GM12864 (cell line): ENCODE data around the gene PRKCSH.

Experiments
- DNase-seq: peaks from one replicate; pipeline ENCODE4 v3.0.0-alpha.2; 2011; ENCODE audit warnings: low read depth
- H3K4me3 ChIP-seq: 2 replicates; pipeline ENCODE4 v1.5.1; 2011; ENCODE audit warnings: mild to moderate bottlenecking, low read depth, low read length, control low read depth
- TF ChIP-seq, protein P1 (sequence below): IDR thresholded peaks from 2 replicates; pipeline ENCODE4 v1.5.1; 2011; ENCODE audit warnings: low read depth, mild to moderate bottlenecking, moderate library complexity, low read length, control low read depth, inconsistent platforms; ENCODE audit errors: missing control alignments

Gene PRKCSH, protein sequence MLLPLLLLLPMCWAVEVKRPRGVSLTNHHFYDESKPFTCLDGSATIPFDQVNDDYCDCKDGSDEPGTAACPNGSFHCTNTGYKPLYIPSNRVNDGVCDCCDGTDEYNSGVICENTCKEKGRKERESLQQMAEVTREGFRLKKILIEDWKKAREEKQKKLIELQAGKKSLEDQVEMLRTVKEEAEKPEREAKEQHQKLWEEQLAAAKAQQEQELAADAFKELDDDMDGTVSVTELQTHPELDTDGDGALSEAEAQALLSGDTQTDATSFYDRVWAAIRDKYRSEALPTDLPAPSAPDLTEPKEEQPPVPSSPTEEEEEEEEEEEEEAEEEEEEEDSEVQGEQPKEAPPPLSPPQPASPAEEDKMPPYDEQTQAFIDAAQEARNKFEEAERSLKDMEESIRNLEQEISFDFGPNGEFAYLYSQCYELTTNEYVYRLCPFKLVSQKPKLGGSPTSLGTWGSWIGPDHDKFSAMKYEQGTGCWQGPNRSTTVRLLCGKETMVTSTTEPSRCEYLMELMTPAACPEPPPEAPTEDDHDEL

DNA sequence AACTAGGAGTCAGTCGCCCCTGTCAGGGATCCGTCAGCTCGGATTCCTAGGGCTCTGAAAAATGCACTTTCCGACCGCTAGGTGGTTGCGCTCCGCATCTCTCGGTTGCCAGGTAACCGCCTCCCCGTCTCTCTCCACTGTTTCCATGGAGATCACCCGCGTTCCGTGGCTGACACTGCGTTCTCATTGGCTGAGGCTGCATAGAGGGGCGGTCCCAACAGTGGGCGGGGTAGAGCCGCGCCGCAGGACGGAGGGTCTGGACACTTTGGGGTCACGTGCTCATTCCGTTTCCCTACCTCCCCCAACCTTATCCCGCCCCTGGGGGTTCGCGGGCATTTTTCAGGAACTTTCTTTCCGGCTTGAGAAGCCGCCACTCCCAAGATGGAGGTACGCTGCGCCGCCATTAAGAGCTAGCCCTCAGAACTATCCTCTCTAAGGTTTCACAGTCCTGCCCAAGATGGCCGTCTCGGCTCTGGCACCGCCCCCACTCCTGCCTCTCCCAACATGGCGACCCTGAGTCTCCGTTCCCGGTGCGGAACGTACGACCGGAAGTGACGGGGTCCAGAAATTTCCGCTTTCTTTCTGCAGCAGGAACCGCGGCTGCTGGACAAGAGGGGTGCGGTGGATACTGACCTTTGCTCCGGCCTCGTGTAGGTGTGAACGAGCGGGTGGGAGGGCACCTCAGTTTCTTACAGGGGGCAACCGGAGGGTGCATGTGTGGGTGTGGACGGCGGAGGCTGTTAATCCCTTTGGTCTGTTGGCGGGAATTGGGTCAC lies at the start of gene PRKCSH, which contains the start of gene ODAD3:
TSS of gene PRKCSH (plus strand) at position 579 of the 776 bp plus-strand sequence. CDS start 483 bp downstream, outside the sequence.
TSS of gene ODAD3 (minus strand) at position 65 of the 776 bp plus-strand sequence. CDS start 105 bp downstream, outside the sequence.
- H3K4me3 ChIP-seq = peak within 1 kb of the TSS; percentile 85
- TF ChIP-seq, protein P1, sequence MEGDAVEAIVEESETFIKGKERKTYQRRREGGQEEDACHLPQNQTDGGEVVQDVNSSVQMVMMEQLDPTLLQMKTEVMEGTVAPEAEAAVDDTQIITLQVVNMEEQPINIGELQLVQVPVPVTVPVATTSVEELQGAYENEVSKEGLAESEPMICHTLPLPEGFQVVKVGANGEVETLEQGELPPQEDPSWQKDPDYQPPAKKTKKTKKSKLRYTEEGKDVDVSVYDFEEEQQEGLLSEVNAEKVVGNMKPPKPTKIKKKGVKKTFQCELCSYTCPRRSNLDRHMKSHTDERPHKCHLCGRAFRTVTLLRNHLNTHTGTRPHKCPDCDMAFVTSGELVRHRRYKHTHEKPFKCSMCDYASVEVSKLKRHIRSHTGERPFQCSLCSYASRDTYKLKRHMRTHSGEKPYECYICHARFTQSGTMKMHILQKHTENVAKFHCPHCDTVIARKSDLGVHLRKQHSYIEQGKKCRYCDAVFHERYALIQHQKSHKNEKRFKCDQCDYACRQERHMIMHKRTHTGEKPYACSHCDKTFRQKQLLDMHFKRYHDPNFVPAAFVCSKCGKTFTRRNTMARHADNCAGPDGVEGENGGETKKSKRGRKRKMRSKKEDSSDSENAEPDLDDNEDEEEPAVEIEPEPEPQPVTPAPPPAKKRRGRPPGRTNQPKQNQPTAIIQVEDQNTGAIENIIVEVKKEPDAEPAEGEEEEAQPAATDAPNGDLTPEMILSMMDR = peak; percentile 97
- peak; percentile 99 for DNase-seq

DNA sequence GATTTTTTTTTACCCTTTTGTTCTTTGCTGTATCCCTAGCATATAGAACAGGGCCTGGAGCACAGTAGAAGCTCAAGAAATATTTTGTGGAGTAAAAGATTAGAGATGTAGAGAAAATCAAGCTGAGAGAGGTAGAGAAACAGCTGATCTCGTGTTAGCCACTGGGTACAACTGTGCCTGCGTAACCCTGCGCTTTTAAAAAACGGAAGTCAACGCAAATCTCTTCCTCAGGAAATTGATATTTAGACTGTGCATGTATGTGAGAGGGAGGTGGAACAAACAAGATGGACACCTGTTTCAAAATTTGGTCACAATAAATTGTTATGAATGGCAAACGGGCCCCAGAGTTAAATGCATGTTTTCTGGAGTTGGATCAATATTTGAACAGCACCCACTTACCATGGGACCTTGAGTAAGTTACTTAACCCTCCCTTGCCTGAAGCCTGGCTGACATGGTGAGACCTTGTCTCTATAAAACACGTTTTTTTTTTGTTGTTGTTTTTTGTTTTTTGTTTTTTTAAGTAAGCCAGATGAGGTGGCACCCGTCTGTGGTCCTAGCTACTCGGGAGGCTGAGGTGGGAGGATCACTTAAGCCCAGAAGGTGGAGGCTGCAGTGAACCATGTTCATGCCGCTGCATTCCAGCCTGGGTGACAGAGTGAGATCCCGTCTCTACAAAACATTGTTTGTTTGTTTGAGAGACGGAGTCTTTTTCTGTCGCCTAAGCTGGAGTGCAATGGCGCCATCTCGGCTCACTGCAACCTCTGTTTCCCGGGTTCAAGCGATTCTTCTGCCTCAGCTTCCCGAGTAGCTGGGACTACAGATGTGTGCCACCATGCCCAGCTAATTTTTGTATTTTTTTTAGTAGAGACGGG lies 48.0 kb upstream of the PRKCSH start:
- H3K4me3 ChIP-seq = no peak overlapping the region
- TF ChIP-seq, protein P1 = no peak
- no peak for DNase-seq

DNA sequence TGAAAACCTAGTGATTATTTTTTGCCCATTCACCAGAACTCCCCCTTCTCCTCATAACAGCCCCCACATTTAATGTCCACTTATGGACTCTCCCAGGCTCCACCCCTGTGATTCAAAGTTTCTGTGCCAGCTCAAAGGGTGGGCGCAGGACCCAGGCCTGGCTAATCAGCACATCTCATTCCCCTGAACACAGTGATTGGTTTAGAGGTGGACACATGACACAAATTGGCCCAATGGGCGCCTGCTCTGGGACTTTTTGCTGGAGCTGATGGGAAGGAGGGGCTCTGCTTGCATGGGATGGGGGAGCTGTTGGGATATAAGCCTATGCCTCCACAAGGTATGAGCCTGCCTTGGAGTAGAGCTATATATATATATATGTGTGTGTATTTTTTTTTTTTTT lies 45.1 kb upstream of the PRKCSH start:
- no peak for DNase-seq
- TF ChIP-seq, protein P1 = no peak
- no peak overlapping the region for H3K4me3 ChIP-seq

DNA sequence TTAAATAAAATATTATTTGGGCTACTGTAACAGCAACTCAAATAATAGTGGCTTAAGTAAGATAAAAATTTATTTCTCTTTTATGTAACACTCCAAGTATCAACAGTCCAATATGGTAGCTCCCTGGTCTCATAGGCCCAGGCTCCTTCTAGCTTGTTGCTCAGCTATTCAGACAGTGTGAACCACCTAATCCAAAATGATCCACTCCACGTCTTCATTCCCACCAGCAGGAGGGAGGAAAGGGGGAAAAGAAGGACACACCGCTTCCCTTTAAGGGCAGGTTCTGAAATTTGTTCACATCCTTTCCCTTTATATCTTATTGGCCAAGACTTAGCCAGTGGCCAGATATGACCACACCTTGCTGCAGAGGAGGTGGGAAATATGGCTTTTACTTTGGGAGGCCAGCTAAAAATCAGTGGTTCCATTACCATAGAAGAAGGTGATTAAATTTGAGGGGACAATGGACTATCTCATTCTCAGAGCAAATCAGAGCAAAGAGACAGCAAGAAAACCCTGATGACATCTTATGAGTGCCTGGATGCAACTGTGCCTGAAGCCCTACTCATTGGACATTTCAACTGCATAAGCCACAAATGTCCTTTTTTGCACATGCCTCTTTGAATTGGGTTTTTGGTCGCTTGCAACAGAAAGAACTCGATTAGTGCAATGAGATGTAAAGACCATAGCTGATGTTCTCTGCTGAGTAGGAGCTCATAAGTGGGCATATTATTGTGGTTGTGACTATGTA lies 44.3 kb upstream of the PRKCSH start:
- no peak for DNase-seq
- TF ChIP-seq, protein P1 = no peak

DNA sequence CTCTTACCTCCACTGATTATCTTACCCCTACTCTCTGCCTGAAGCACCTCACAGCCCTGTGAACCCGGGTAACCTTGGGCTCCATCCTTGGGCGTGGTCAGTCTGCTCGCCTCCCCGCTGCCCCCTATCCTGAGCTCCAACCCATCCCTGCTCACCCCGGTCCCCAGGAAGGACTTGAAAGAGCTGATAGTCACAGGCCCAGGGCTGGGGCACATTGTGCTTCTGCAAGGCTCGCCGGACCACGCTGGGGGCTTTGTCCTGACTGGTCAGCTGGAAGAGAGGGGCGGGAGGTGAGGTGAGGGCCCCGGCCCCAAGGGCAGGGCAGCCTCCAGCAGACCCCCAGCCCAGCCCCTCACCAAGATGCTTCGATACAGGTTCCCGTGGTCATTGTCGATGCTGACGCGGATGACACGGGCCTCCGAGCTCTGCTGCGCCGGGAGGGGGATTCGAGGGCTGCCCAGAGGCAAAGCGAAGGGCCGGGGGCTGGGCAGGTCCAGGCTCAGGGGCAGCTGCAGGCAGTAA lies 38.3 kb upstream of the PRKCSH start:
- H3K4me3 ChIP-seq = no peak overlapping the region
- TF ChIP-seq, protein P1 = no peak

More for the DNA sequence above, 44.3 kb upstream of the PRKCSH start:
- H3K4me3 ChIP-seq = no peak overlapping the region

DNA sequence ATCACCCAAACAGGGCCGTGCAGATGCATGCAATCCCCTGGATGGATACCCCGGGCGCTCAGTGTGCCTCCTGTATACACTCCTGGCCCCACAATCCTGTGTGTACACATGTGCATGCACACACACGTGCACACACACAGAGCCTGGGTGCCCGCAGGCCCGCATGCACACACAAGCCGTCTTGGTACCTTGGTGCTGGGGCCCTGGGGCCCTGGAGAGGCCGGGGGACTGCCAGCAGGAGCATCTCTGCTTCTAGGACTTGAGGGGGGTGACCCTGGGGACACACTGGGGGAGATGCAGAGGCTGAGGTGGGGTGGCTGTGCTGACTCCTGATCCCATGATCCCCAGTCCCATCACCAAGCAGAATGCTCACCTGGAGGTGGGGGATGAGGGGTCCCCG lies 35.8 kb upstream of the PRKCSH start:
- H3K4me3 ChIP-seq = no peak overlapping the region
- no peak for DNase-seq
- TF ChIP-seq, protein P1 = no peak

More for the DNA sequence above, 38.3 kb upstream of the PRKCSH start:
- DNase-seq = no peak
